HUDEP-2 (cell line): ENCODE data around the gene PLCB1.
"Not testable (repeated sequence)": the region's sequence is repeated elsewhere in the genome, so short reads cannot be mapped to it uniquely, and the experiment has no call there.

ENCODE experiments used
- DNase-seq, 76 experiments: peaks; one replicate each; lab custom pipeline; 2025; ENCODE audit not compliant: unreplicated experiment in 76 of 76; lab: John Stamatoyannopoulos, UW

Gene PLCB1

DNA sequence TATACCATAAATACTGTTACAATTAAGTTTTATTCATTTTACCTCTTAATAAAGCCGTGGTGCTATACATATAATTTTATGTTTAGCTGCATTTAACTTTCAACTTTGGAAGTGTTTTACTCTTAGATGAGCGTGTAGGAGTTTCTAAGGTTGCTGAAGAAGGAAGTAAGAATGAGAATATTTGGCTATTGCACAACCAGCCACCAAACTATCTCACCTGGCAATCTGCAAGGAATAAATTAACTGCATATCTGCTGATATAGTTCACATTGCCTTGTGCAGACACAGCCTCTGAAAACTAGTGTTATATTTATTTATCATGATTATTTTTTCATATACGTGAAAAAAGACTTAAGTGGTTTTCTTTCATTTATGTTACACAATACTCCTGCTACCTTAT is 230.4 kb downstream of the PLCB1 start:
- DNase-seq = no peak

DNA sequence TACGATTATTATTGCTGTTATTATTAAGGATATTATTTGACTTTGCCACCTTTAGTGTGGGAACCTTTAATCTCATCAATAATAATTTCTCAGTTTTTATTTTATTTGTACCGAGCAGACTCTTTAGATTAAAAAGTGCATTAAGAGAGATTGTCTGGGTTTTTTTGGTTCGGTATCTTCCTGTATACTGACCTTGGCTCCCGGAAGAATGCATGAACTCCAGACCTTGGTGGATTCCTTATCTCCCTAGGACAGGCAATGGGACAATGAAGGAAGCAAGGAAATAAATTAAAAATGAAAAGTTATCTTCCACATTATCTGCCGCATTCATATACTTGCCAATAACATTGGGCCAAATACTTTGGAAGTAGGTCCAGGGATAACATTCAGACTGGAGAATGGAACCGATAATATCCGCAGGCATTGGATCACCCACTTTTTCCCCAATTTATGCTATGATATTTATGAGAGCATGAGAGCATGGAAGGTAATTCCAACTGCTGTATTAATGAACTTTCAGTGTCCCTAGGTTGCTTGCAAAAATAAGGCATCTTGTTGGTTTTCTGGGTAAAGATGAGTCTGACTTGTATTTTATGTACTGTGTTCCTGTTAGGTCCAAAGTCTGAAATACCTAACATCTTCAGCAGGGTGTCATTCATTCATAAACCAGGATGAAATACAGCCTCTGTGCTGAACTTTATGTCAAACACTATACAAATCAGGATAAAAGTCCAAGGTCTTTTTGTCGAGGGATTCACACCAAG is 232.1 kb downstream of the PLCB1 start:
- DNase-seq = no peak

DNA sequence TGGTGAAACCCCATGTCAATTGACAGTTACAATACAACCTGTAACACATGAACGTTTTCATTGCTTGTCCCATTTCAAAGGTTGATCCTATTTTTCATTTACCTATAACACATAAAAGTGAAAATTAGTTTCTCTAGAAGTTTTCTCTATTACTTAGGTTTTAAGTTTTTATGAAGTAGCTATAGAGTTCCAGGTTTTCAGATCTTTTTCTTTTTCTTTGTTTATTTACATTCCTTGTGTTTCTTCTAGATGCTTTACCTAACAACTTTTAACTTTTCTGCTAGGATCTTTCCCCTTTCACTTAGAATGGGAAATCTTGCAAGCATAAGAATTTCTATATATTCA is 232.6 kb downstream of the PLCB1 start:
- no peak for DNase-seq

DNA sequence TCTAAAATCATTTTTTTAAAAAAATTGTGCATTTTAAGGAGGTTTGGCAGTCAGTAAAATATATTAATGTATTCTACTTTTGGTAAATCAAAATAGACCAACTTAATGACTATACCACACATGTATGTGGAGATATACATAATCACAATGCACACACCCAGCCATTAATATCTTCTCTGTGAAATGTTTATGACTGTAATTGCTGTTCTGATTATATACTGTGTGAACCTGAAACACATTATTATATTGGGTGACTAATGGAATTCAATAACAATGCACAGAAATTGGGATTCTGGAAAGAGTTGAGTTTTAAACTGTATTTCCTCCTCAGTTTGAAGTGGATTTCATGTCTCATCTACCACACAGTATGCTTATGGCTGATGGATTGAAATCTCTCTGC is 233.6 kb downstream of the PLCB1 start:
- DNase-seq = no peak

DNA sequence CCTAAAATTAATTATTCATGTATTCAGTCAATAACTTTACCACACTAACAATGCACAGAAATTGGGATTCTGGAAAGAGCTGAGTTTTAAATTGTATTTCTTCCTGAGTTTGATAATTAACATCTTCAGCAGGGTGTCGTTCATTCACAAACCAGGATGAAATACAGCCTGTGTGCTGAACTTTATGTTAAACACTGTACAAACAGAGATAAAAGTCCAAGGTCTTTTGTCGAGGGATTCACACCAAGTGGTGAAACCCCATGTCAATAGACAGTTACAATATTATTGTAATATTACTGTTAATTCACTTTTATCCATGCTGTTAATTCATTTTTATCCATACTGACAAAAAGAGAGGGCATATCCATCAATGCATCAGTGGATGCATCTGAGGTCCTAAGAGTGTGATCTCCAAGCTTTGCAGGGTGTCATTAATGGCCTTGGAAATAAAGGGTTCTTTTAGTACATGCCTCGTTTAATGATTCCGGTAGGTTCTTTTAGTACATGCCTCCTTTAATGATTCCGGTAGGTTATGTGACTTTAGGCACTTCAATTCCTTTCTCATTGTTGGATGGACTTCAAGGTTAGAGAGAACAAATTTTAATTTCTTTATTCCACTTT is 234.3 kb downstream of the PLCB1 start:
- no peak for DNase-seq

DNA sequence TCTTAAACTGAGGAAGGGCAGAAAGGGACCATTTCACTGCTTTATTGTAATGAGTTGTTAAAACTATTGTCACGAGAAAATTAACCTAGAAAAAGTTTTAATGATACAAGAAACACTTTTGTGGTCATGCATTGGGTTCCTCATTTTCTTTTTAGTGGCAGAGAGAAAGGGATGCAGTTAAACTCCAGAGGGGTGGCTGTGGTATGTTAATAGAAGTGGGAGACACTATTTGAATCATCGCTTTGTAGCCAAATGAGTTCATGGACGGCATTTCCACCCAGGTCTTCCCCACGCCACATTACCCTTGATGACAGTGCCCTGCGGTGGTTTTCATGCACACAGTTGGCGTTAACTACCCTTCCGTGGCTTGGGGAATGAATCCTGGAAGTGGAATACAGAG is 235.6 kb downstream of the PLCB1 start:
- DNase-seq = no peak

DNA sequence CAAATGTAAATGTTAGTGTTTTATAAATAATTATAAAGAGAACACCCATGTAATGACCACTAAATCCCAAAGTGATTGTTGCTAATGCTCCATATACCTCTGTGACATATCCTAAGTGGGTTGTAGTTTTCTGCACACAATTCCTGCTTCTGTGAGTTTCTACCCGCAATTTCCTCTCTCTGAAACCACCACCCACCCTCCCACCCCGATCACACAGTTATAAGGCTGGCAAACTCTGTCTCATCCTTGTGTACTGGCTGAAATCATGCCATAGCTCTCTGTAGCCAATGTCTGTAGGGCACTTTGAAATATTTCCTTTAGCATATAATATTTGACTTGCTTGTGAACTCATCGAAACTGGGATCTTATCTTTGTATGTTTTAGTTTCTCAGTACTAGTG is 236.6 kb downstream of the PLCB1 start:
- DNase-seq = no peak

DNA sequence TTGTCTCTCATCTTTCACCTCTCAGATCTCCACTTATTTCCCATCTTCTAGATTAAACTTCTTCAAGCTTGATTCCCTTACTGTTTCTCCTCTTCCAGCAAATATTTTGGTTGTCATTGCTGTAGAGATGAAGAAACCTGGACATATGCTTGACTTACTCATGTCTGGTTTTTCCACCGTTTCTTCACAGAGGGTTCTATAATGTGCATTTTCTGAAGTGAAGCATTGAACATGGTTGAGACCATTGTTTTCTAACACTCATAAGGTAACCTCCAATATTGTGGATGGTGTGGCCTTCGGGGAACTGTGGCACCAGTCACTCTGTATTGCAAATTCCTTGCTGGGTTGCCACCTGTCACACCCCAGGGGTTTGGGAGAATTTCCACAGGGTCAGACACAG is 237.2 kb downstream of the PLCB1 start:
- DNase-seq = no peak

DNA sequence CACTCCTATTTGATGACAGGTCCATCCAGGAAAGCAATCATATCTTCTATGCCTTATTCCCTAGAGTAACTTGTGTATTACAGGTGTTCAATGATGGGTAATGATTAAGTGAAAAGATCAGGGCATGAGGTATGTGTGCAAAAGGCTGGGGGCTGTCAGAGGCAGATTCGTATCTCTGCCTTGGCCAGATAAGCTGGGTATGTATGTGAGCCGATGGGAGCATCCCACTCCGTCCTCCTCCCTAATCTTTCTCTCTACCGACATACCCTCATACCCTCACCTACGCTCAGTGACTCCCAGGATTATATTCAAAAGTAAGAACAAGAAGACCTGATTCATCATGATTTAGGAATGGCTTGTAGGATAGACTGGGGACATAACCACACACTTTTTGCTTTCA is 238.7 kb downstream of the PLCB1 start:
- DNase-seq = no peak

DNA sequence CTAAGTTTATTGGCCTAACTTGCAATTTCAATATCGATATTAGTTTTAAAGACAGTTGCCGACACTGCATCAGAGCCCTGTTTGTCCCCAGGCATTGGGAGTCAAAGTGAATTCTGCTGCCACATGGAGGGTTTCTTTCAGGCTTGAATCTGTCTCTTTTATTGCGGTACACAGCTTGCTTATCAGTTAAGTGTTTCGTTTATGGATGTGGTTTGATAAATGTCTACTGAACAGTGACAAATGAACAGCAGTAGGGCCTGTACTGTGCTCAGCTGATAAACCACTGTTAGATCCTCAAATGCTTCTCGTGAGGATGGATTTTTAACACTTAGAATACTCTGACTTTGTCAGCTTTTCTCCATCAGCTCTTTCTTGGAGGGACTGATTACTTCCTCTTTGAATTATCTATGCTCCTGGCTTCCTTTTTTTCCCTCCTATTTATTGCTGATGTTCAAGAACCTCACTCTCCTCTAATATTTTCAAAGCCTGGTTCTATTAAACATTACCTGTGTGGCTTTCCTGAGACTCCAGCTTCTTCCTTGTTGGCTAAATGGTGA is 240.8 kb downstream of the PLCB1 start:
- peak in 4 of 76 experiments; percentile 0 to 2 (median 0) for DNase-seq

DNA sequence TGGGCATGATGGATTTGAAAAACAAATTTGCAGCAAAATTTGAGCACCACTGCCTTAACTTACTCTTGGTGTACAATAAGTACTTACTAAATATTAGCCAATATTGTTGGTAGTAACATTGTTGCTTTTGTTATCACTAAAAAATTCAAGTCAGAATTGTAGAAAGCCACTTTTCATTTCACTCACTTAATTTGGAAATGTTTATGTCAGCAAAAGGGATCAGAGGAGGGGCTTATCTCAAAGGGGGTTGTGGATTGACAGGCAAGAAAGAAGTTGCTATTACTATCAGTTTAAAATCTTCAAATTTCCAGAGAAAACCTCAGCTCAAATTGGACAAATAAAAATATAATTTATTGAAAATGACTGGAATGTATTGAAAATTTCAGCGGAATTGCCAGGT is 241.5 kb downstream of the PLCB1 start:
- DNase-seq = no peak

DNA sequence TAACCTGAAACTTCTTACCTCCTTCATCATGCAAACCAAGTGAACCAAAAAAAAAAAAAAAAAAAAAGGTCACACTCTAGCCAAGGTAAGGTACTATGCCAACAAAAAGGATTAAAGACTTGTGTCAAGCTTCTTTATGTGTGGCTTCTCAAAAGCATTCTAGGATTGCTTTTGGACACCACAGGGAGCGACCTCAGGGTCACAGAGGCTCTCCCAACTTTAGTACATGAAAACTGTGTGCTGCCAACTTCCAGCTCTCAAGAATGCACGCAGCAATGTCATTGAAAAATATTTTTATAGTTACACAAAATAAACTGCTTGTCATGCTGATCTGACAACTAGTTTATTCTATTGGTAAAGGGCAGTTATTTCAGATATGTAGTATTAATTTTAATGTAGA is 243.8 kb downstream of the PLCB1 start:
- DNase-seq = no peak

DNA sequence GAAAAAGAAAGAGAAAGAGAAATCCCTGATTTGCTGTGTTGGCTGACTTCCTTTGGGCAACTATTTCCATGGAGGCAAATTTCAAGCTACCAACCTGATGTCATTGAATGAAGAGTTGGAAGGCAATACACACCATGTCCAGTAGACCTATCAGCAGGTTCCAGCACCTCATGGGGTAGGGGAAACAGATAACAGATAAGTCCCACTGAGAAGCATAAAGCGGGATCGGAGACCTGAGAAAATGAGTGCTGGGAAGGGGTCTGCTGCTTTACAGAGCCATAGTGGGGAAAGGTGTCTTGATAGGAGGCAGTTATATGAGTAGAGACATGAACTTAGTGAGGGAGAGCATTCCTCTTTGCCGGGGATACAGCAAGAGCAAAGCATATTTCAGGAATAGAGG is 244.9 kb downstream of the PLCB1 start:
- no peak for DNase-seq

DNA sequence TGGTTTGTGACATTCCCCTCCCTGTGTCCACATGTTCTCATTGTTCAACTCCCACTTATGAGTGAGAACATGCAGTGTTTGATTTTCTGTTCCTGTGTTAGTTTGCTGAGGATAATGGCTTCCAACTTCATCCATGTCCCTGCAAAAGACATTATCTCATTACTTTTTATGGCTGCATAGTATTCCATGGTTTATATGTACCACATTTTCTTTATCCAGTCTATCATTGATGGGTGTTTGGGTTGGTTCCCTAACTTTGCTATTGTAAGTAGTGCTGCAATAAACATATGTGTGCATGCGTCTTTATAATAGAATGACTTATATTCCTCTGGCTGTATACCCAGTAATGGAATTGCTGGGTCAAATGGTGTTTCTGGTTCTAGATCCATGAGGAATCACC is 247.1 kb downstream of the PLCB1 start:
- DNase-seq = not testable (repeated sequence)

DNA sequence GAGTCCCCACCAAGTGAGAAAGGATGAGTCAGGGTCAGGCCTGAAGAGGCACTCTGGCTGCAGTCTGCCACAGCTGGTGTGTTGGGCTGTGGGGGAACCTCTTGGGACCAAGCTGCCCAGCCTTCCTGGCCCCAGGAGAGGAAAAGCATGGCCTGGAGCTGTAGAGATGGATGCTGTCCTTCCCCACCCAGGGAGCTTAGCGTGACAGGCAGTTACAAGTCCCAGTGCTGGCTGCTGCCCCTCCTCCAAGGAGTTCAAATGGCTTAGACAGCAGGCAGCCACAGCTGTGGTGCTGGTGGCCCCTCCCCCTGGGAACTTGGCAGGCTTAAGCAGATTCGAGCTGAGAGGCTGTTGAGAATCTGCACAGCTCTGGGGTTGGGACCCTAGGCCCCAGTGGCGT is 253.2 kb downstream of the PLCB1 start:
- no peak for DNase-seq

DNA sequence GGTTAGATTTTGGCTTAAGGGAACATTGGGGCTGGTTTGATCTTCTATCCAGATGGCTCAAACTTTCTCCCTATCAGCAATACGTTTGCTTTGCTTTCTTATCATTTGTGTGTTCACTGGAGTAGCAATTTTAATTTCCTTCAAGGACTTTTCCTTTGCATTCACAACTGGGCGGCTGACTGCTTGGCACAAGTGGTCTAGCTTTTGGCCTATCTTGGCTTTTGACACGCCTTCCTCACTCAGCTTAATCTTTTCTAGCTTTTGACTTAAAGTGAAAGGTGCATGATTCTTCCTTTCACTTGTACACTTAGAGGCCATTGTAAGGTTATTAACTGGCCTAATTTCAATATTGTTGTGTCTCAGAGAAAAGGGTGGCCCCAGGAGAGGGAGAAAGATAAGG is 254.9 kb downstream of the PLCB1 start:
- DNase-seq = no peak

DNA sequence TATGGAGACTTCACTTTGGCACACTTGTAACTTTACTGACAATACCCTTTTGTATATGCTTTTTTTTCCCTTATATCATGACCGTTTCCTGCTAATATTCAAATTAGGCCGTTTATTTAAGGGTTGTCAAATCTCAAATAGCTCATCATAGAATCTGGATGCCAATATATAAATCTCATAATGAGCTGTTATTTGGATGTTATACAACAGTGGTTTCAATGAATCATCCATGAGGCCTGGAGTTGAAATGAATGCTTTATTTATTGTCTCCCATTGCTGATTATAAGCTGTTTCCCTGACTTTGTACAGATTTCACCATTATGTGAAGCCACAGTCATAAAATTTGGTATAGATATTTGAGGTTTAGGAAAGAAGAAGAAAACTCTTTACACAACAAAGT is 256.1 kb downstream of the PLCB1 start:
- no peak for DNase-seq

DNA sequence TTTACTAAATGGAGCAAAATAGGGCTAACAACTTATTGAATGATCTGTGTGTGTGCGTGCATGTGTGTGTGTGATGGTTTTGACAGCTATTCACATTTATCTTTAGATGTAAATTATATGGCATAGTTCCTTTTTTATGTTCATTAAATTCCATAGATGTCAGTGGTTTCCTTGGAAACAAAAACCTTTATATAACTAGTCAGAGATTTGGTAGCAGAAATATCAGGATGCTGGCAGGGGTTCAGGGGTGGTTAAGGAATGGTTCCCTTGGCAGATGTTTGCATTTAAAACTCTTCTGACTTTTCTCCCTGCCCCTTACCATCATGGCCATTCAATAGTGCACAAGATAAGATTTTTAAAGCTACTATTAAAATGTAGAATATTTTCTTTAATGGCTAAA is 256.6 kb downstream of the PLCB1 start:
- DNase-seq = no peak

DNA sequence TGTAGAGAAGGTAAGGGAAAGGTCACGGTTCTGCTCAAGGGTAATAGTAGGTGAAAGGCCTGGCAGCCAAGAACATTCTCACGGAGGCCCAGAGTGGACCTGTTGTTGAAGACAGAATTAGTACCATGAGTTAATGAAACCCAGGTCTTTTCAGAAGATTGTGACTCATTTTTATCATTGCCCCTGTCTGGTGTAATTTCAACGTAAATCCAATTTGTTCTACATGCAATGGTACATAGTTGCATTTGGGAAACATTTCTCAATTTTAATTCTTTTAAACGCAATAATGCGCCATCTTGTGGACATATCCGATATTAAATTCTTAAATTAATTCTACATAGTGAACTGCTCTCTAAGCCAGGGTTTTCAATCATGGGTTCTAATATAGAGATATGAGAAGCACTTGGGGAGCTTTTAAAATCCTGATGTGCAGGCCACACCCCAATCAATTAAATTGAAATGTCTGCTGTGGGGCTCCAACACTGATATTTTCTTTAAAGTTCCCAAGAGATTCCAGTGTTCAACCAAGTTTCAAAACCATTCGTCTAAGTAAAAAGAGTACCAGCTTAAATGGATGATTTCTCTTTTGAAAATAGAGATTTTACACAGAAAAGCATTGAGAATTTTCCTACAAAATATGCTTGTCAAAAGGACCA is 257.4 kb downstream of the PLCB1 start:
- peak in 6 of 76 experiments; percentile 0 to 15 (median 2) for DNase-seq

DNA sequence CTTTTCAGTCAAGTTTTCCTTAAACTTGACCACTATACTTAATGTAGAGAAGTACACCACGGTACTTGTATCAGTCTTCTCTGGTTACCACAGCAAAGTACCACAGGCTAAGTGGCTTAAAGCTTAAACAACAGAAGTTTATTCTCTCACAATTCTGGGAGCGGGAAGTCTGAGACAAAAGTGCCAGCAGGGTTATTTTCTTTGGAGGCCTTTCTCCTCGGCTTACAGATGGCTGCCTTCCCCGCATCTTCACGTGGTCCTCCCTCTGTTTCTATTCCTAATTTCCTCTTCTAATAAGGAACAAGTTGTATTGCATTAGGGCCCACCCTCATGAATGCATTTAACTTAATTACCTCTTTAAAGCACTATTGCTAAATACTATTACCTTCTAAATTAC is 258.0 kb downstream of the PLCB1 start:
- no peak for DNase-seq

DNA sequence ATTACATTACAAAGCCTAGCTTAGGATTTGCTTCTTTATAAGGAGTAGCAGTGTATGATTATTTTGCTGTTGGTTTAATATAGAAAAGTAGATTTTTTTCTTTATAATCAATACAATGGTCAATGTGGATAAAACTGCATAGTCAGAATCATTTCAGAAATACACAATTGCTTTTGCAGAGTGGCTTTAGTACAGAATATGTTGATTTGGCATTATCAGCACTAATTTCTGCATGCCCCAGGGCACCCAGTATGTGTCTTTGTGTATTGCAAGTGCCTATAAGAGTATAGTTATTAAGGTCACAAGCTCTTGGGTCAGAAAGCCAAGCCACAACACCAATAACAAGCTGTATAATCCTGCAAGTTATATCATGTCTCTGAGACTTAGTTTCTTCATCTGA is 258.4 kb downstream of the PLCB1 start:
- DNase-seq = no peak

DNA sequence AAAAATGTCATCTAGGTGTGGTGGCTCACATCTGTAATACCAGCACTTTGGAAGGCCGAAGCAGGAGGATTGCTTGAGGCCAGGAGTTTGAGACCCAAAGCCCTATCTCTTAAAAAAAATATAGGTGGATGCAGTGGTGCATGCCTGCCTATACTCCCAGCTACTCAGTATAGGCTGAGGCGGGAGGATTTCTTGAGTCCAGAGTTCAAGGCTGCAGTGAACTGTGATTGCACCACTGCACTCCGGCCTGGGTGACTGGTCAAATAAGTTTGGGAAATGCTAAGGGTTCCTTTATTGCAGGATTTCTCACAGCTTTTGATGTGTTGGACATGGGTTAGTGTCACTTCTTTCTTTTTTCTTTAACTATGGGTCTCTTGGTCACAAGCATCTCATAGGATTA is 261.3 kb downstream of the PLCB1 start:
- no peak for DNase-seq
